Tibial artery (tissue), 4 donors: Measurements from ENCODE around the gene URGCP.

Experiments used
- DNase-seq, 2 donors: peaks; one replicate each; pipeline ENCODE4 v3.0.0-alpha.2; 2019
- H3K27ac ChIP-seq, 2 donors: fragments of 200-600 bp; sonication (generic) in 1 of 2; 1 replicate in 1 of 2; 2 replicates in 1 of 2; pipeline ENCODE4 v1.5.1; 2018 to 2019; ENCODE audit warnings: mild to moderate bottlenecking in 1 of 2
- H3K27me3 ChIP-seq, 2 donors: fragments of 200-600 bp; sonication (generic) in 1 of 2; one replicate each; pipeline versions ENCODE4 v1.5.1 to v1.6.0; 2016 to 2019
- H3K36me3 ChIP-seq, 3 donors: fragments of 200-600 bp; sonication (generic) in 2 of 3; one replicate each; pipeline ENCODE4 v1.5.1; 2016 to 2019; ENCODE audit warnings: mild to moderate bottlenecking in 2 of 3
- H3K4me1 ChIP-seq, 4 donors: fragments of 200-600 bp; sonication (generic) in 2 of 4; 1 replicate in 3 of 4; 2 replicates in 1 of 4; pipeline ENCODE4 v1.5.1; 2016 to 2019
- H3K4me3 ChIP-seq, 2 donors: fragments of 200-600 bp; sonication (generic) in 1 of 2; 1 replicate in 1 of 2; 2 replicates in 1 of 2; pipeline ENCODE4 v1.5.1; 2018 to 2019; ENCODE audit warnings: mild to moderate bottlenecking in 2 of 2
- H3K9me3 ChIP-seq, 3 donors: fragments of 200-600 bp; sonication (generic) in 1 of 3; one replicate each; pipeline ENCODE4 v1.5.1; 2016 to 2019
- CTCF ChIP-seq, 2 experiments: fragments of 200-600 bp in 1 of 2; fragments of 450-650 bp in 1 of 2; IDR thresholded peaks; one replicate each; pipeline ENCODE4 v1.5.1; 2017 to 2019; ENCODE audit warnings: antibody characterized with exemption in 2 of 2, mild to moderate bottlenecking in 1 of 2, moderate library complexity in 1 of 2
- intact Hi-C: fragments of 100-400 bp; cut with DNase I; formaldehyde crosslinking; loops from one replicate; pipeline ENCODE4 v1.15.0; 2023; ENCODE audit warnings: low total_unique reads

Gene URGCP

GRCh38 chr7:43895847-43896415 lies 10.5 kb downstream of the URGCP start:
- peaks cover 0 to 30% (median 5%) of the 10 kb centered on the region in 4 donors for H3K4me1 ChIP-seq
- H3K27ac ChIP-seq: no peak overlapping the region
- TF ChIP-seq CTCF (IDR thresholded peaks at IDR 0.05): no peak
- intact Hi-C loops: no loop called here
- H3K4me3 ChIP-seq: no peak overlapping the region
- H3K36me3 ChIP-seq: peaks cover 0 to 5% (median 0%) of the 10 kb centered on the region in 3 donors
- DNase-seq: no peak
- H3K9me3 ChIP-seq: no peaks in the 10 kb centered on the region
- no peaks in the 10 kb centered on the region for H3K27me3 ChIP-seq

GRCh38 chr7:43891069-43891955 lies 15.1 kb downstream of the URGCP start:
- TF ChIP-seq CTCF (IDR thresholded peaks at IDR 0.05): no peak
- no peaks in the 10 kb centered on the region for H3K9me3 ChIP-seq
- no peak overlapping the region for H3K27ac ChIP-seq
- peaks cover 3 to 9% (median 7%) of the 10 kb centered on the region in 3 donors for H3K36me3 ChIP-seq
- DNase-seq: no peak
- no peak overlapping the region for H3K4me3 ChIP-seq
- peaks cover 0 to 30% (median 4%) of the 10 kb centered on the region in 4 donors for H3K4me1 ChIP-seq
- intact Hi-C loops: no loop called here
- no peaks in the 10 kb centered on the region for H3K27me3 ChIP-seq

GRCh38 chr7:43890468-43890867 lies 15.9 kb downstream of the URGCP start:
- Histone ChIP-seq H3K4me1 (peaks cover 0 to 30% (median 4%) of the 10 kb centered on the region in 4 donors), H3K9me3 (no peaks in the 10 kb centered on the region), H3K27ac (no peak overlapping the region), H3K36me3 (peaks cover 12 to 17% (median 16%) of the 10 kb centered on the region in 3 donors), H3K27me3 (no peaks in the 10 kb centered on the region), H3K4me3 (no peak overlapping the region)
- intact Hi-C loops: no loop called here
- no peak for DNase-seq
- no peak for TF ChIP-seq CTCF (IDR thresholded peaks at IDR 0.05)

GRCh38 chr7:43888993-43889945 lies 17.1 kb downstream of the URGCP start:
- Histone ChIP-seq H3K27ac (no peak overlapping the region), H3K4me1 (peaks cover 0 to 30% (median 4%) of the 10 kb centered on the region in 4 donors), H3K36me3 (peaks cover 19 to 29% (median 22%) of the 10 kb centered on the region in 3 donors), H3K4me3 (no peak overlapping the region), H3K9me3 (no peaks in the 10 kb centered on the region), H3K27me3 (no peaks in the 10 kb centered on the region)
- DNase-seq: no peak
- TF ChIP-seq CTCF (IDR thresholded peaks at IDR 0.05): no peak
- intact Hi-C loops: no loop called here

- Histone ChIP-seq H3K36me3 (peaks cover 33 to 65% (median 49%) of the 10 kb centered on the region in 3 donors), H3K27me3 (no peaks in the 10 kb centered on the region)
Measured at GRCh38 chr7:43884617-43885016, 21.8 kb downstream of the URGCP start.

More at GRCh38 chr7:43884617-43885016, 21.8 kb downstream of the URGCP start:
- Histone ChIP-seq H3K4me3 (no peak overlapping the region), H3K27ac (no peak overlapping the region), H3K4me1 (peaks cover 0 to 23% (median 5%) of the 10 kb centered on the region in 4 donors), H3K9me3 (no peaks in the 10 kb centered on the region)
- no peak for TF ChIP-seq CTCF (IDR thresholded peaks at IDR 0.05)
- no peak for DNase-seq
- intact Hi-C loops: no loop called here
